GM19395 (cell line): ENCODE results near the gene CDK7.
A peak's percentile ranks its signal among the peaks of the same experiment; 100 is the strongest.
"Not testable (repeated sequence)": the region's sequence is repeated elsewhere in the genome, so short reads cannot be mapped to it uniquely, and the experiment has no call there.

Experiments used
- ATAC-seq: cut with Tn5 transposase; IDR thresholded peaks from one replicate; pipeline ENCODE4 v1.9.1; 2021; ENCODE audit warnings: mild to moderate bottlenecking, moderate library complexity; ENCODE audit not compliant: unreplicated experiment

The CDK7 gene

DNA sequence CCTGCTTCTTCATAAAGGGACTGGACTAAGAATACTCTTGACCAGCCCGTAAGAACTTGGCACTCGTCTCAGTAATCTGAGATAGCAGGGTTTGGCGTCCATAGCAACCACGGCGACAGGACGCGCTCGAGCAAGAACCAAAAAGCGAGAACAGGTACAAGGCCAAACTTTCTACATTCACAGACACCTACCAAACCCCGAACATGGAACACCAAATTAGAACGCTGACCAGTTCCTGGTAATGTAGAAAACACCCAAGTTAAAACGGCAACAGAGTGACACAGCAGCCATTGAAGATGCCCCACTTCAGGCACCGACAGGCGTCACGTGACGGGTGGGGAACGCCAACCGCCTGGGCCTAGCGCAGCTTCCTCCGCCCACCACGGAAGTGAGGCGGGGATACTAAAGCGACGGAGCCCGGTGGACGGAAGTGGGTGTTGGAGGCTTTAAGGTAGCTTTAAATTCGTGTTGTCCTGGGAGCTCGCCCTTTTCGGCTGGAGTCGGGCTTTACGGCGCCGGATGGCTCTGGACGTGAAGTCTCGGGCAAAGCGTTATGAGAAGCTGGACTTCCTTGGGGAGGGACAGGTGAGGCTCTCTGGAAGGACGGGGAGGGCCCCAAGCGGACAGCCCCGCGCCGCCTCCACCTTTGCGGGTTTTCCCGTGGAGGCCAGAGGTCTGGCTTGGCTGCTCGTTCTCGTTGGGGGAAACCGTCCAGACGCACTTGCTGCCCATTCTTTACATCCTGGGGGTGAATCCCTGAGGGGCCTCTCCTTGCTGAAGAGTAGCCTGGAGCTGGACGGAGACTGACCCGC, at the start of gene CDK7:
TSS of gene CDK7 (plus strand) at position 430 of the 812 bp plus-strand sequence. CDS start at position 520, 90 bp downstream.
- ATAC-seq: peak; percentile 99

DNA sequence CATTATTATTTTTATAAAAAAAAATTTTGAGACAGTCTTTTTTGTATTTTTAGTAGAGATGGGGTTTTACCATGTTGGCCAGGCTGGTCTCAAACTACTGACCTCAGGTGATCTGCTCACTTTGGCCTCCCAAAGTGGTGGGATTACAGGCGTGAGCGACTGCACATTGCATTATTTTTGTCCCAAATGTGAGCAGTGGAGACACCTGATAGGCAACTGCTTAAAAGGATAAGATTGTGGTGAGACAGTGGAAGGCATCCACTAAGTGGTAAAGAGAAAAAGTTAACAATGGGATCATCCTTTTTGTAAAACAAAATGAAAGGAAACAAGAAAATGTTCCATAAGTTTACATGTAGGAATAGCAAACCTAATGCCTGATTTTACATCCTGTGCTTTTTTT, 47.3 kb upstream of the CDK7 start:
- no peak for ATAC-seq

DNA sequence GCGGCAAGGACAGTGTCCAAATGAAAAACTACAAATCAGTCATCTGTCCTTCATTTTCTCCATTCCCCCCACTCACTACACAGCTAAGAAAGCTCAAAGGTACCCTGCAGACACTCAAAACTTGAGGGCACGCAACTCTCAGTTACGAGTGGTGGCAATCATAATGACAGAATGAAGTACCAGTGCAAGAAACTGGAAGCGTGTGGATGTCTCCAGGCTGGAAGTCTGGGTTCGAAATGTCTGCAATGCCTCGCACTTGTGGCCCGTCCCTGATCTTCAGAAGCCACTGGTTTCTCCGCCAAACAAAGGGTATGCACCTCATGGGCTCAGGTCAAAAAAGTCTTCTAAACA, 45.9 kb upstream of the CDK7 start:
- ATAC-seq: no peak

DNA sequence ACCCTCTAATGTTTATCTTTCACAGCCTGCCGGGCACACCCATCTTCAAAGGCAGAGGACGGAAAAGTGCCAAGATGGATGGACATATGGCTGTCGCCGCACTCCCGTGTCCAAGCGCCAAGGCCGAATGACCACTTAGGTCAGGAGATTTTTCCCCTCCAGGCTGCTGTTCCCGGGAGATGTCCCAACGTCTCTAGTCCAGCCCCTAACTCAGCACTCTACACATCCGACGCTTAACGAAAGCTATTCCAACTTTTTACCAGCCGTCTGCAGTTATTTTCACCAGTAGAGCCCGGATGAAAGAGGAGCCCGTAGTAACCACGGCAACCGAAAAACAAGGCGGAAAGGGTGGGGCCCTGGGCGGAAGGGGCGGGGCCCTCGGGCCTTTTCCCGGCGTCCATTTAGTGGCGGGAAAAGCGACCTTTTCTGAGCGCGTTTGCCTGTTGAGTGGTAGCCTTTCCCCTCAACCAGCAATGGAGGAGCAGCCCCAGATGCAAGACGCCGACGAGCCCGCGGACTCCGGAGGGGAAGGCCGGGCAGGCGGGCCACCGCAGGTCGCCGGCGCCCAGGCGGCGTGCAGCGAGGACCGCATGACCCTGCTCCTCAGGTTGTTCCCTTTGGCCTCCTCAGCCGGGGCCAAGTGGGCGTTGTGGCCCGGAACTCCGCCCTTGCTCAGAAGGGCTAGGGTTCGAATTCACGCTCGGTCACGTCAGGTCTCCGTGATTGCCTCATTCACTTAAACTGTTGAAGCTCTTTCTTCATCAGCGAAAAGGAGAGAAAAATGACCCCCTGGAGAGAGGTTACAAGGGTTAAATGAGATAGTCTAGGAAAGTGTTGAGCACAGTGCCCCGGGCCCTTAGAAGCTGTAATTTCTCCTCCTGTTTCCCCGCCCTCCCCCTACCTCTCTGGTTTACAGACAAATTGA, 45.3 kb upstream of the CDK7 start, which contains the start of gene CENPH:
TSS of gene CENPH (plus strand) at position 422 of the 925 bp plus-strand sequence. CDS start at position 474, 52 bp downstream.
- ATAC-seq: peak; percentile 96

DNA sequence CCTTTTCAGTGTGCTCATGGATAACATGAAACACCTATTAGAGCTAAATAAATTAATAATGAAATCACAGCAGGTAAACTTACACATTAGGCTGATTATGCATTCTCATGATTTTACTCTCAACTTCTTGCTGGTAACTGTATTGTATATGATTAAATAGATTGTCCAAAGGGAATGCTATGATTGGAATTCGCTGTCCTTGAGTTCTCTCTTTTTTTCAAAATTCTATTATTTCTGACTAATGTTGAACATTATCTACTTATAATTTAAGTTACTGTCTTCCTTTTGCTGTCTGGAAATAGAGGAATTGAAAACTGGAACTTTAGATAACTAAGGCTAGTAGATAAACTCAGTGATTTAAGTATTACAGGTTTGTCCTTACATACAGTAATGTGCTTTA, 32.2 kb upstream of the CDK7 start:
- ATAC-seq: no peak

DNA sequence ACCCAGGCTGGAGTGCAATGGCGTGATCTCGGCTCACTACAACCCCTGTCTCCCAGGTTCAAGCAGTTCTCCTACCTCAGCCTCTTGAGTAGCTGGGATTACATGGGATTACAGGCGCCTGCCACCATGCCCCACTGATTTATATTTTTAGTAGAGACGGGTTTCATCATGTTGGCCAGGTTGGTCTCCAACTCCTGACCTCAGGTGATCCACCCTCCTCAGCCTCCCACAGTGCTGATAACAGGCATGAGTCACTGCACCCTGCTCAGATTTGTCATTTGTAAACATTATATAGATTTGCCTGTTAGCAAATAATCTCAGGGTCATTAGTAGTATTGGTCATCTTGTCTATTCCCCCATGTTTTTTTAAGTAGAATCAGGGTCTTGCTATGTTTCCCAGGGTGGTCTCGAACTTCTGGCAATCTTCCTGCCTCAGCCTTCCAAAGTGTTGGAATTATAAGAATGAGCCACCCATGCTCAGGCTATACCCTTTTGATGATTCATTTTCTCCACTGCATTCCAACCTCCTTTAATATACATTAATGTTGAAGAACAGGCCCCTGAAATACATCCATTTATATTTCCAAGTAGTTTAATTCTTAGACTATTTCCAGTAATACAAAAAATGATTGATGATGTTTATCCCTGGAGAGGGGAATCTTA, 28.0 kb upstream of the CDK7 start:
- no peak for ATAC-seq

DNA sequence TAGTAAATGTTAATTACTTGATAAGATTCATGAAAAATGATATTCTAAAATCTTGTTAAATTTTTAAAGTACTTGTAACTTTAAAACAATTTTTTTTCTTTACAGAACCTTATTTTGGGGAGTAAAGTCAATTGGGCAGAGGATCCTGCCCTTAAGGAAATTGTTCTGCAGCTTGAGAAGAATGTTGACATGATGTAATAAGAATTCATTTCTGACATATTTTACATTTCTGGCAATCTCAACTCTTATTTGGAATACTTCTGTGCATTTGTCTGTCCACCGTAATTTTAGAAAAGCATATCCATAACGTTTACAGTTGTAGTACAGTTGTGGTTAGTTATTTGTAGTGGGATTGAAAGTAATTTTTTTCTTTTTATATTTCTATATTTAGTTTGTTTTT, 25.1 kb upstream of the CDK7 start:
- no peak for ATAC-seq

DNA sequence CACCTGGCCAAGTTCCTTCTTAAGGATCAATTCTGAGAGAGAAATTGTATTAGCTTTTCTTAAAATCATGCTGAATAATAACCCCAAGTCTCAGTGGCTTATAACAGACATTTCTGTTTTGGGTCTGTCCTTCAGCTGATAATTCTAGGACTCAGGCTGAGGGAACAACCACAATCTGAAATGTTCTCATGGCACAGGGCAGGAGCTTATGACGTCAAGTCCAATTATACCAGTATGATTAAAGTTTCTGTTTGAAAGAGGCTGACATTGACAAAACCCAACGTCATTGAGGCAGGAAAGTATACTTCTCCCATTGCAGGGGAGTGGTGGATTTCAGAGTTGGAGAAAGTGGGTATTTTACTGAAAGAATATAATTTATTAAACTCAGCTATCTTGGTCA, 23.5 kb upstream of the CDK7 start:
- no peak for ATAC-seq

DNA sequence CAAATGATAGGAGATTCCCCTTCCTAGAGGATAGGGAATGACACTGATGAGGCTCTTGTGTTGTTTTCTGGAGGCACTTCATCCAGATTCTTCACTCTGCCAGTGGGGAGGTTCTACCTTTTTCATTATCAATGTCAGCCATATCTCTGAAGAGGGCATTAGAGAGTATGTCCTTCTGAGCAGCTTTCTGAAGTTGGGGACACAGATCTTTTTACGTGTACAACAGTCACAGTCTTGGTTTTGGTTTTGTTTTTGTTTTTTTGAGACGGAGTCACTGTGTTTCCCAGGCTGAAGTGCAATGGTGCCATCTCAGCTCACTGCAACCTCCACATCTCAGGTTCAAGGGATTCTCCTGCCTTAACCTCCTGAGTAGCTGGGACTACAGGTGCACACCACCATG, 22.7 kb upstream of the CDK7 start:
- ATAC-seq: no peak

DNA sequence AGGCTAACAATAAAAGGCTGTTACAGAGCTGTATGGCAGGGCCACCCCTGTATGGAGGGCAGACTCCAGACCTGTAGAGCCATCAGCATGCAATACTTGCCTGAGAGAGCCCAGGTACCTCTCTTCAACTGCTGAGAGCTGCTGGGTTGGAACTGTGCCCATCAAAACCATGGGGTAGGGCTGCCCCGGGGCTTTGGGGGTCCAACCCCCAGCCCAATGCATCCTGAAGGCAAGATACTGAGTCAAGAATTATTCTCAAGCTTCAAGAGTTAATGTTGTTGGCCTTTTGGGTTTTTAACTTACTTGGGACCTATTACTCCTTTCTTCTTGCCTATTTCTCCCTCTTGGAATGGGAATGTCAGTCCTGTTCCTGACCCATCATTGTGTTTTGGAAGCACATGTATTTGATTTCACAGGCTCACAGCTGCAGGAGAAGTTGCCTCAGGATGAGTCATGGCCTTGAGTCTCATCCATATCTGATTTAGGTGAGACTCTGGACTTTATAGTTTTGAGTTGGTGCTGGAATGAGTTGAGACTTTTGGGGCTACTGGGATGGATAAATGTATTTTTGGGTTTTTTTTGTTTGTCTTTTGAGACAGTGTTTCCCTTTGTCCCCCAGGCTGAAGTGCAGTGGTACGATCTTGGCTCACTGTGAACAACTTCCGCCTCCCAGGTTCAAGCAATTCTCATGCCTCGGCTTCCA, 21.0 kb upstream of the CDK7 start:
- no peak for ATAC-seq

DNA sequence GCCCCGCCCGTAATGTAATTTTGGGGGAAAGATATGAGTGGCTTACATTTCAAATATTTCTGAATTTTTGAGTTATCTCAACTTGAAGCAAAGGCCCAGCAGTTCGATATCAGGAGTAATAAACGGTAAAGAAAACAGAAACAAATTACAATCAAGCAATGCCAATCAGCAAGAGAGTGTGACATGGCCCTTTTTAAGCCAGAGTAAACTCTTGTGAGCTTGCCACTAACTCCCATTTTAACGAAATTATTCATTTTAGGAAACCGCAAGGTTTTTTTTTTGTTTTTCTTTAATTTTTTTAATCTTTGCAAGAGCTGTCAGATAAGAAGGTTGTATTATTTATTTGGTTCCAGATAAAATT, 17.6 kb upstream of the CDK7 start:
- ATAC-seq: no peak

DNA sequence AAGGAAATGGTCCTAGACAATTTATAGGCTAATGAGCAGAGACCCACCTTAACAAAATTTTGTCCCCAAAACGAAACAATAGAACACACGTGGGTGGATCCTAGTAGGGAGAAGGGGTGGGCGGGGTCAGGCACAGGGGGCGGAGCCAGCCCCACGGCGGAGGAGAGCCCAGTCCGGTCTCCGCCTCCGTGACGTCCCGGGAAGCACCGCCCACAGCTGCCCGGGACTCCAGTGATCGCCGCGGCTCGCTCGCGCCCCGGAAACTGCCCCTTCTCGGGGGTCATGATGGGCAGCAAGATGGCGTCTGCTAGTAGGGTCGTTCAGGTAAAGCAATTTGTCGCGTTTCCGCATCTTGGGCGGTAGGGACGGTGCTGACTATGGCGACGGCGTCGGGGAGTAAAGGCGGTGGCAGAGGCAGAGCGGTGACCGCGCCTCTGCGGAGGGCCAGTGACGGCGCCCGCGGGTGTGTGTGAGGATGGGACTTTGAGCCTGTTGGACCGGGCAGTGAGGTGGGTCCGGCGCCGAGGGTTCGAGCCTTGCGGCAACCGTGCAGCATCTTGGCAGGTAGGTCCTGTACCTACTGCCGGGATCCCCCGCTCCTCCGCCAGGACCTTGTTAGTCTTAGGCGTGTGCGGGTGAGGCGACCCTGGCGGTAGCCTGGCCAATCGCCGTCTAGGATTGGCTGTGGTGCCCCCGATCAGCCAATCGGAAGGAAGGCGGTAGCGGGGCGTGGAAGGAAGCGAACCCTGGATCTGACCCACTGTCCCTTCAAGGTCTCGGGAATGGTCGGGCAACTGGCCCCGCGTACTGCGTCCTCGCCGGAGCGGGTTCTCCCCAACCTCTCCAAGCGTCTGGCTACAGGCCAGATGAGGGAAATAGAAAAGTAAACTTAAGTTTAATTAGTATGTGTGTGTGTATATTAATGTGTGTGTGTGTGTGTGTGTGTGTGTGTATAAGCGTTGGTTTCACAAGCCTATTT, 16.8 kb upstream of the CDK7 start:
- peak; percentile 94 for ATAC-seq

DNA sequence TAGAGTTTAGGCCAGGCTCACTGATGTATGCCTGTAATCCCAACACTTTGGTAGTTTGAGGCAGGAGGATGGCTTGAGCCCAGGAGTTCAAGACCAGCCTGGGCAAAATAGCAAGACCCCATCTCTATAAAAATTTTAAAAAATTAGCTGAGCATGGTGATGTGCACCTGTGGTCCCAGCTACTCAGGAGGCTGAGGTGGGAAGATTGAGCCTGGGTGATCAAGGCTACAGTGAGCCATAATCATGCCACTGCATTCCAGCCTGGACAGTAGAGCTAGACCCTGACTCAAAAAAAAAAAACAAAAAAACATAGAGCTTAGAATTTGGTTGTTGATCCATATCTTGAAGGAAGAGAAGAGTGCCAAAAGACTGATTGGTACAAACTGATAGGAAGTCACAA, 14.7 kb upstream of the CDK7 start:
- no peak for ATAC-seq

DNA sequence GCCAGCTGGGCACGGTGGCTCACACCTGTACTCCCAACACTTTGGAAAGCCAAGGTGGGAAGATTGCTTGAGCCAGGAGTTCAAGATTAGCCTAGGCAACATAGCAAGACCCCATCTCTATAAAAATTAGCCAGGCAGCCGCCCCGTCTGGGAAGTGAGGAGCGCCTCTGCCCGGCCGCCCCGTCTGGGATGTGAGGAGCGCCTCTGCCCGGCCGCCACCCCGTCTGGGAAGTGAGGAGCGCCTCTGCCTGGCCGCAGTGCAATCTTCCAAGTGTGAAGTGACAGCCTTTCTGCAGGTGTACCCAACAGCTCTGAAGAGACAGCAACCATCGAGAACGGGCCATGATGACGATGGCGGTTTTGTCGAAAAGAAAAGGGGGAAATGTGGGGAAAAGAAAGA, 14.3 kb upstream of the CDK7 start:
- ATAC-seq: not testable (repeated sequence)

DNA sequence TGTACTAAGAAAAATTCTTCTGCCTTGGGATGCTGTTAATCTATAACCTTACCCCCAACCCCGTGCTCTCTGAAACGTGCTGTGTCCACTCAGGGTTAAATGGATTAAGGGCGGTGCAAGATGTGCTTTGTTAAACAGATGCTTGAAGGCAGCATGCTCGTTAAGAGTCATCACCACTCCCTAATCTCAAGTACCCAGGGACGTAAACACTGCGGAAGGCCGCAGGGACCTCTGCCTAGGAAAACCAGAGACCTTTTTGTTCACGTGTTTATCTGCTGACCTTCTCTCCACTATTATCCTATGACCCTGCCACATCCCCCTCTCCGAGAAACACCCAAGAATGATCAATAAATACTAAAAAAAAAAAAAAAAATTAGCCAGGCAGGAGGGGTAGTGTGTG, 13.9 kb upstream of the CDK7 start:
- ATAC-seq: not testable (repeated sequence)

DNA sequence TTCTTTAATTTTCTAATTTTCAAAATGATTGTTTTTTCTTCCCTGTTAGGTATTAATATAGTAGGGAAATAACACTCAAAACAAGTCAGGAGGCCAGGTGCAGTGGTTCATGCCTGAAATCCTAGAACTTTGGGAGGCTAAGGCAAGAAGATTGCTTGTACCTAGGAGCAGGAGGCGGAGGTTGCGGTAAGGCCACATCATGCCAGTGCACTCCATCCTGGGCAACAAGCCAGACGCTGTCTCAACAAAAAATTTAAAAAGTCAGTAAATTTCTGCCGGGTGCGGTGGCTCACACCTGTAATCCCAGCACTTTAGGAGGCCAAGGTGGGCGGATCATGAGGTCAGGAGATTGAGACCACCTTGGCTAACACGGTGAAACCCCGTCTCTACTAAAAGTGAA, 10.2 kb upstream of the CDK7 start:
- no peak for ATAC-seq

DNA sequence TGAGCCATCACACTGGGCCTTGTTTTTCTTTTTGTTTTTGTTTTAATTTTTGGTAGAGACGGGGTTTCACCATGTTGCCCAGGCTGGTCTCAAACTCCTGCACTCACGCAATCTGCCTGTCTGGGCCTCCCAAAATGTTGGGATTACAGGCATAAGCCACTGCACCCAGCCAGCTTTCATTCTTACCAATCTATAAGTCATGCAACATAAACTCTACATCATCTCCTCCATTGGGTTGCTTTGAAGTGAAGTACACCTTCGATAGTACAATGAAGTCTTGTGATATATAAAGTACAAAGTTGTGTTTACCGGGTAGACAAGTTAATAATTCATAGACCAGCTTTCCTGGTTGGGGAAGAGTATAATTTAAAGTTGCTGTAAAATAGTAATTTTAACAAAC, 8.8 kb upstream of the CDK7 start:
- no peak for ATAC-seq

DNA sequence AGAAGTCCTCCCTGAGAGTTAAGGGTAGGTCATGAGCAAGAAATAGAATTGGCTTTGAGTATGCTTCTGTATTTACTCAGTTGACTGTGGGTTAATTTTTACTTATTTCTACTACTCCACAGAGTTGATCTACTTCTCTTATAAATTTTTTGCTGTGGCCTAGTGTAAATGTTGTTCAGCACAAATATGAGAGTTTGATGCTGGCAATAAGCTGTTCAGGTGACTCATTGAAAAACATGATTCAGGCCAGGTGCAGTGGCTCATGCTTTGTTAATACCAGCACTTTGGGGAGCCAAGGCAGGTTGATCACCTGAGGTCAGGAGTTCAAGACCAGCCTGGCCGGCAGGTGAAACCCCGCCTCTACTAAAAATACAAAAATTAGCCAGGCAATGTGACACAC, 4.5 kb upstream of the CDK7 start:
- no peak for ATAC-seq

DNA sequence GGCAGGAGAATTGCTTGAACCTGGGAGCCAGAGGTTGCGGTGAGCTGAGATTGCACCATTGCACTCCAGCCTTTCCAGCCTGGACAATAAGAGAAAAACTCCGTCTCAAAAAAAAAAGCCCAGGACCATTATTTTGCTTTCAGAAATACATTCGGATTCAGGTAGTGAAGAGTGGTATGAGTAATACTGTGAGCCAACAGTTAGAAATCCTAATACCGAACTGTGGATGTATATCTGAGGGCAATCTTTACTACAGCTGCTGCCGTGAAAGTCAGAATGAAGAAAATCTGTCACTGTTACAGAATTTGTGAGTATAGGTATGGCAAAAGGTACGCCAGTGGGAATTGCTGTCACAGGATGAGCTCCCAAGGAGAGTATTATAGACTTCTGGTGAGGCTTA, 3.4 kb upstream of the CDK7 start:
- no peak for ATAC-seq

DNA sequence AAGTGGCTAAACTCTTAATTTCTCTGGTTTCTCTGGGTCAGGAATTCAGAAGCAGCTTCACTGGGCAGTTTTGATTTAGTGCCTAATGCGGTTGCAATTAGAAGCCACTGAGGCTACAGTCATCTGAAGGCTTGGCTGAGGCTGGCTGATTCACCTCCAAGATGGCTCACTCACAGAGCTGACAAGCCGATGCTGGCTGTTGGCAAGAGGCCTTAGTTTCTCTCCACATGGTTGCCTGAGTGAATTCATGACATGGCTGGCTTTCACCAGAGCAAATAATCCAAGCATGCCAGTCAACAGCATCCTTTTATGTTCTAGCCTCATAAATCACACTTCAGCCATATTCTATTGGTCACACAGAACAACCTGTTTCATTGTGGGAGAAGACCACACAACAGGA, 2.8 kb upstream of the CDK7 start:
- ATAC-seq: no peak
